Gastrocnemius medialis (tissue), 4 donors: ENCODE data around the gene CNOT4.

Experiments
- CTCF ChIP-seq, 5 experiments: fragments of 450-650 bp in 3 of 5; fragments of 200-600 bp in 2 of 5; sonication (generic) in 2 of 5; IDR thresholded peaks in 4 of 5; conservative IDR thresholded peaks in 1 of 5; 1 replicate in 4 of 5; 2 replicates in 1 of 5; pipeline ENCODE4 v1.5.1; 2016 to 2019; ENCODE audit warnings: antibody characterized with exemption in 5 of 5, mild to moderate bottlenecking in 3 of 5, moderate library complexity in 3 of 5
- POLR2A ChIP-seq, 2 donors: fragments of 450-650 bp; IDR thresholded peaks; one replicate each; pipeline ENCODE4 v1.6.1; 2017; ENCODE audit warnings: antibody characterized with exemption in 2 of 2, mild to moderate bottlenecking in 2 of 2, moderate library complexity in 2 of 2

DNA sequence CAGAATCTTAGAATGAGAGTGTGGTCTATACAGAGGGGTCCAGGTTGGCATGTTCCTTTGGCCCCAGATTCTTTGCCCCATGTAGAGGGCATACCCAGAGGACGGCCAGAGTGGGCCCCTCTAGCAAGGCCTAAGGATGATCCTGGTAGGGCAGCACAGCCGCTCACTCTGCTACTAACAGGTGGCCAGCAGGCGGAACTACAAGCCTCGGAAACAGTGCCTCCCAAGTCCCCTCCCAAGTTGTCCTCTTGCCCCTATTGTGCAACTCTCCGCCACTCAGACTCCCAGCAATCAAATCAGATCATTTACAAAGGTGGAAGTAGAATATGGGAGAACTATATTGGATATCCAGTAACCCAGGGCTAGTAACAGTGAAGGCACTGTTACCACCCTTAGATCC is 168.9 kb downstream of the CNOT4 start:
- no peak for TF ChIP-seq CTCF (IDR thresholded peaks at IDR 0.05 in 4 of 5, conservative IDR thresholded peaks at IDR 0.05 in 1 of 5)
- TF ChIP-seq POLR2A (IDR thresholded peaks at IDR 0.05): no peak
